ENCODE results near the gene KCNJ16. TPM values are rescaled to one million over a fixed set of nuclear protein-coding genes. Genes with fewer than 3 reads are reported as not detected.
"Not testable (repeated sequence)": the region's sequence is repeated elsewhere in the genome, so short reads cannot be mapped to it uniquely, and the experiment has no call there.

KCNJ16 gene
- total RNA-seq, 1 donor from 2014 or later, result 0.62 TPM

GRCh38 chr17:70033165-70033564 is 41.9 kb upstream of the KCNJ16 start:
- no peaks in the 10 kb centered on the region for H3K4me1 ChIP-seq
- H3K36me3 ChIP-seq, result no peaks in the 10 kb centered on the region
- intact Hi-C loops (cut with DNase I), result loop anchor here (10.0 kb wide), 1 partner anchor 58 kb away; no protein-coding TSS in a partner anchor
- TF ChIP-seq CTCF (IDR thresholded peaks at IDR 0.05), result no peak
- no peak overlapping the region for H3K4me3 ChIP-seq
- H3K27ac ChIP-seq, result no peak overlapping the region
- DNase-seq (no peak), ATAC-seq (no peak)
- H3K9me3 ChIP-seq, result no peaks in the 10 kb centered on the region
- H3K27me3 ChIP-seq (ENCODE audit: low read depth), result no peaks in the 10 kb centered on the region

- TF ChIP-seq CTCF (IDR thresholded peaks at IDR 0.05), result no peak
- no peaks in the 10 kb centered on the region for H3K27me3 ChIP-seq (ENCODE audit: low read depth)
- no peaks in the 10 kb centered on the region for H3K36me3 ChIP-seq
- H3K9me3 ChIP-seq, result no peaks in the 10 kb centered on the region
- no peaks in the 10 kb centered on the region for H3K4me1 ChIP-seq
- intact Hi-C loops (cut with DNase I), result loop anchor here (10.0 kb wide), 1 partner anchor 59 kb away; no protein-coding TSS in a partner anchor
- H3K27ac ChIP-seq, result no peak overlapping the region
- no peak for DNase-seq
- no peak for ATAC-seq
- no peak overlapping the region for H3K4me3 ChIP-seq
Observed at GRCh38 chr17:70034158-70034557, 40.9 kb upstream of the KCNJ16 start.

- H3K4me1 ChIP-seq, result no peaks in the 10 kb centered on the region
- ATAC-seq (no peak), DNase-seq (no peak)
- no peaks in the 10 kb centered on the region for H3K9me3 ChIP-seq
- H3K36me3 ChIP-seq, result no peaks in the 10 kb centered on the region
- intact Hi-C loops (cut with DNase I), result loop anchor here (10.0 kb wide), 1 partner anchor 63 kb away; no protein-coding TSS in a partner anchor
- no peak for TF ChIP-seq CTCF (IDR thresholded peaks at IDR 0.05)
- H3K27me3 ChIP-seq (ENCODE audit: low read depth), result no peaks in the 10 kb centered on the region
- no peak overlapping the region for H3K4me3 ChIP-seq
- no peak overlapping the region for H3K27ac ChIP-seq
Observed at GRCh38 chr17:70037498-70037897, 37.5 kb upstream of the KCNJ16 start.

GRCh38 chr17:70040336-70040735 is 34.7 kb upstream of the KCNJ16 start:
- H3K27me3 ChIP-seq (ENCODE audit: low read depth), result no peaks in the 10 kb centered on the region
- H3K4me1 ChIP-seq, result no peaks in the 10 kb centered on the region
- no peaks in the 10 kb centered on the region for H3K36me3 ChIP-seq
- H3K9me3 ChIP-seq, result no peaks in the 10 kb centered on the region
- intact Hi-C loops (cut with DNase I), result no loop called here
- DNase-seq (no peak), ATAC-seq (no peak)
- no peak overlapping the region for H3K4me3 ChIP-seq
- TF ChIP-seq CTCF (IDR thresholded peaks at IDR 0.05), result no peak
- no peak overlapping the region for H3K27ac ChIP-seq

GRCh38 chr17:70041061-70041460 is 34.0 kb upstream of the KCNJ16 start:
- Histone ChIP-seq H3K9me3 (no peaks in the 10 kb centered on the region), H3K4me1 (no peaks in the 10 kb centered on the region), H3K27ac (no peak overlapping the region), H3K36me3 (no peaks in the 10 kb centered on the region), H3K4me3 (no peak overlapping the region), H3K27me3 (ENCODE audit: low read depth) (no peaks in the 10 kb centered on the region)
- ATAC-seq (no peak), DNase-seq (no peak)
- intact Hi-C loops (cut with DNase I), result no loop called here
- no peak for TF ChIP-seq CTCF (IDR thresholded peaks at IDR 0.05)

GRCh38 chr17:70041540-70041939 is 33.5 kb upstream of the KCNJ16 start:
- DNase-seq, result no peak
- no peak for TF ChIP-seq CTCF (IDR thresholded peaks at IDR 0.05)

GRCh38 chr17:70045780-70046179 is 29.2 kb upstream of the KCNJ16 start:
- H3K27me3 ChIP-seq (ENCODE audit: low read depth); H3K4me1 ChIP-seq; H3K27ac ChIP-seq; H3K9me3 ChIP-seq; H3K4me3 ChIP-seq; ATAC-seq; H3K36me3 ChIP-seq; DNase-seq; intact Hi-C loops (cut with DNase I): not testable (repeated sequence)

More at GRCh38 chr17:70041540-70041939, 33.5 kb upstream of the KCNJ16 start:
- Histone ChIP-seq H3K36me3 (no peaks in the 10 kb centered on the region), H3K27me3 (ENCODE audit: low read depth) (no peaks in the 10 kb centered on the region), H3K4me1 (no peaks in the 10 kb centered on the region), H3K27ac (no peak overlapping the region), H3K9me3 (no peaks in the 10 kb centered on the region), H3K4me3 (no peak overlapping the region)
- intact Hi-C loops (cut with DNase I), result no loop called here
- no peak for ATAC-seq

All from lower lobe of right lung (tissue), 2 donors.